EH (cell line): ENCODE results near the gene RASA3.

Source experiments
- DNase-seq: peaks from one replicate; pipeline ENCODE4 v3.0.0-alpha.2; 2015; ENCODE audit warnings: low read depth

Gene RASA3

DNA sequence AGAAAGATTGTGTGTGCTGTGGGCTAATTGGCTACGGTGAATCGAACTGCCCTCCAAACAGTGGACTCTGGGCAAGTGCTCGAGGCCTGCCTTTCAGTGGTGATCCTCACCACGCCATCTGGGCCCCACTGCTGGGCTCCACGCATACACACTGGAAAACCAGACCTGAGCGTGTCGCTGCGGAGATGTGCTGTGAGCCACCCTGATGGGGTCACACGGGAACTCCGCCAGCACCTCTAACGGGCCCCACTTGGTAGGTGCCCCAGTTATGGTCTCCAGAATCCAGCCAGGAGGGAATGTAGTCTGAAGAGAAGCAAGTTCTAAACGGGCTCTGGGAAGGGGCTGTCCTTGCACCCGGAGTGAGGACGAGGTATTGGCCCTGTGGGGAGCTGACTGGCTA is 197.8 kb downstream of the RASA3 start:
- DNase-seq, result no peak

DNA sequence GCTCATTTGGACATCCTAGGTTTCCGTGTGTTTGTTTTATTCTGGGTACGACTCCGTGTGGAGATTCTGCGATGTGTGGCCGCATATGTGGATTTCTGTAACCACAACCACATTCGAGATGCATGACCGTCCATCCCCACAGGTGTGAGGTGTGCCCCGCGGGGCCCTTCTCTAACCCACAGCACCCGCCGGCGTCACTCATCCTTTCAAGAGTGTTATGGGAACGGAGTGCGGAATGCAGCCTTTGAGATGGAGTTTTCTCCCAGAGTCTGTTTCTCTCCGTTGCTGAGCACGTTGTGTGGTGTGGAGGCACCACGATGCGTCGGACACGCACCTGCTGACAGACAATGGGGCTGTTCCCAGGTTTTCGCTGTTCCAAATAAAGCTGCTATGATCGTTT is 198.5 kb downstream of the RASA3 start:
- no peak for DNase-seq

DNA sequence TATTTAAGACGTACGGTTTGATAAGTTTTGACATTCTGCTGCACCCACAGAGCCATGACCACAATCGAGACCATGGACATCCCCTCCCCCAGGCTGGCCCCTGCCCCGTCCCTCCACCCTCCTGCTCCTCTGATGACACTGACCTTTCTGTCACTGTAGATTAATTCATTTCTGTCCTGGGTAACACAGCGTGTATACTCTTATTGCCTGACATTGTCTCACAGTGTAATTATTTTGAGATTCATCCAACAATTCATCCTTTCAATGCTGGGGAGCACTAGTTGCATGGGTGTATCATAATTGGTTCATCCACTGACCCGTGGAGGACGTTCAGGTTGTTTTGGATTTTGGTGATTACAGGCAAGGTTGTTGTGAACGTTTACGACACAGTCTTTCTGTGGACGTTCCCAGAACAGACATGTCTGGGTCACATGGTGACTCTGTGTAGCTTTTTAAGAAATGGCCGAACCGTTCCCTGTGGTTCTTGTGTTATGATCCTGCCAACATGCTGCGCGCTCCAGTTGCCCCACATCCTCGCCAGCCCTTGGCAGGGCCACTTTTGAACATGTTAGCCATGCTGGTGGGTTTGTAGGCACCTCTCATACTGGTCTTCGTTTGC is 200.5 kb downstream of the RASA3 start:
- DNase-seq, result no peak

DNA sequence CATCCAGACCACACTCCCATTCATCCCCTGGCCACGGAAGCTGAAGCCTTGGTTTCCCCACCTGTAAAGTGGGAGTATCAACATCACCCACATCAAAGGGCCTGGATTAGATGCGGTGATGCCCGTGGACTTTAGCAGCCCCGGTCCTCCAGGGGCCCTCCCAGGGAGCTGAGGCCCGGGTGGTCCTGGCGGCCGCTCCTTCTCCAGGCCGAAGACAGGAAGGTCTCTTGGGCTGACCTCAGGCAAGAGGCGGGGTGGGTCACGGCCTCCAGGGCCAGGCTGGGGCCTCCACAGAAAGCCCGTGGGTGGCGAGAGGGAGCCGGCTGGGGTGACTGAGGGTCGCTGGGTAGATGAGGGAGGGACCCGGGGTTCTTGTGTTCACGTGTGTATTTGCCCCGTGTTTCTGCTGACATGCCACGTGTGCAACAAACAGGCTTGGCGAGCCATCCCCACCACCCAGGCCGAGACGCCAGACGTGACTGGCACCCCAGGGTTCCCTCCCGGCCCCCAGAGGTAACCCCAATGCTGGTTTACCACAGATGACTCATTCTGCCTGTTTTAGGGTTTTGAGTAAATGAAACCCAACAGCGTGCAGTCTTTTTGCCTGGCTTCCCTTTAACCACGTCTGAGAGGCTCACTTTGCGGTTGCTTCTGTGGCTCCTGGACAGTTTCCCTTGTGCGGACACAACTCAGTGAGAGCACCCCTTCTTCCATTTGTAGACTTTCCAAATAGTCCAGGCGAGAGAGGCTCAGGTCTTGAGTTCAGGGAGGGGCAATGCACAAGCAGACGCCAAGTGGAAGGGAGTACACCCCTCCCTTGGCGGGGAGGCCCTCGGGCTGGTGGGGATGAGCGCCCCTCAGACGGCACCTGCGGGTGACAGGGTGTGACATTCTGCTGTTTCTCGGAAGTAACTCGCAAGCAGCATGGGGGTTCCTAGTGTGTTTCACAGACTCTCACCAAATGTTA is 201.5 kb downstream of the RASA3 start:
- DNase-seq, result no peak

DNA sequence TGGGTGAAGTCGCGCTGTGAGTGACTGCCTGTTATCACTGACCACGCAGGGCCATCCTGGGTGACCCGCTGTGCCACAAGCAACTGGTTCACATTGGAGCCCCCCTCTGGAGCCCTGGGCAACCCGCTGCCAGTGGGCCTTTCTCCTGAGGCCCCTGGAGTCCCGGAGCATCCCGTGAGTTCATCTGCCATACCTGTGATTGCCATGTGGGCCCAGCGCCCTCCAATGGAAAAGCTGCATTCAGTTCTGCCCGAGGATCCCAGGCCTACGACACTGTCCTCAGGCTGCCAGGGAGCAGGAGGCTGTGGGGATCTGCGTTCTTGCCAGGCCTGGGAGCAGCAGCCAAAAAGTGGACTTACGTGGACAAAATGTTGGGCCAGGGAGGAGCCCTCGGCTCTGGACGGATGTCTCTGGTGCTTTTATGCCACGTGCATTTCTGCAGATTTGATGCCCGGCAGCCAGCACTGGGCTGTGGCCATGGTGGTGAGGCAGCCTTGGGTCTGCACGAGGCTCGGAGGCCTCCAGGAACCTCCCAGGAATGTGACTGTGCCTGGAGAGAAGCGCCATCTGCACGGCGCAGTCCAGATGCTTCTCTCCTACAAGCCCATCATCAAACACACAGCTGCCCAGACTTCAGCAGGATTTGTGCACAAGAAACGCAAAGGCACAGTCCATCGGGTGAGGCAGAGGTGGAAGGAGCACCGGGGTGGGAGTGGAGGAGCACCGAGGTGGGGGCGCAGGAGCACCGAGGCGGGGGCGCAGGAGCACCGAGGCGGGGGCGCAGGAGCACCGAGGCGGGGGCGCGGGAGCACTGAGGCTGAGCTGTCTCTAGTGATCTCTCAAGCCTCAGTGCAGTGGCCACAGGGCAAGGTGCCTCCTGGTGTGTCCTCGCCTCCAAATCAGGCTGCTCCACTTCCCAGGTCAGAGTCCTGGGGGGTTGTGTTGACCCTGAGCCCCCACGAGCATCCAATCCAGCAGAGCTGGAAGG is 202.5 kb downstream of the RASA3 start:
- peak; percentile 15 for DNase-seq

DNA sequence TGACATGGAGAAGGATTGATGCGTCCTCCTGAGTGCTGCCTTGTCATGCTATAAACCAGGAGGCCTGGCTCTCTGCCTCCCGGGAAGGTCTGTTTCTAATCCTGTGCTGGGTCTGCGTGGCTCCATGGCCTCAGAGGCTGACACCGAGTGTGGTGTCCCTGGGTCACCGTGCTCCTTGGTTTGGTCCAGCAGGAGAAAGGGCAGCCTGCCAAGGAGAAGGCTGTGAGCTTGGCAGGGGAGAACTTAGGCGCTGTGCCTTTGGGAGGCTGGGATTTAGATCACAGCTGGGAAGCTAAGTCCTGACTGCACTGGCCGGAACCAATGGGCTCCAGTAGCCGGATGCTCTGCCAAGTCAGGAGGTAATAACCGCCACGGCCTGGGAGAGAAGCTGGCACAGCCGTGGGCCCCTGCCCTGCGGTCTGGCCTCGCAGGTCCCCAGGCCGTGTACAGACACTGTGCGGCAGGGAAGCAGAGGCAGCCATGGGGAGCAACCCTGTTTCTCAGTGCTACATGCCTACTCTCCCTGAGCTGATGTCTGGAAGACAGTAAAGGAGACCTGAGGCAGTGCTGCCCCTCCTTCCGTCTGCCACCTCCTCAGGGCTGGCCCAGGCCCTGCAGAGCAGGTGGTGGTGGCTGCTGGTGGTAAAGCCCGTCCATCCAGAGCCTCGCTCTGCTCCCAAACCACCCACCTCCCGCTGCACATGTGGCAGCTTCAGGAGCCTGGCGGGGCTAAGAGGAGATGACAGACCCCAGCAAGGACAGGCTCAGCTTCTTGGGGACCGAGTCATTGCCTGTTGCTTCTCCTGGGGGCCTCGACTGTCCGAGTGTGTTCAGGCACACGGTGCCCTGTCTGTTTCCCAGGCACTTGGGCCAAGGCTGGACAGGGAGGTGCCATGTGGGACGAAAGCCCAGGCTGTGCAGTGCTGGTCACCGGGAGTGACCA is 203.5 kb downstream of the RASA3 start:
- peak; percentile 93 for DNase-seq
